Nephron progenitor cell (in vitro differentiated cells): ENCODE results near the gene DNAJB6.

Experiments used
- DNase-seq: peaks from one replicate; pipeline ENCODE4 v3.0.0; 2021
- H3K27ac Mint-ChIP-seq: 2 replicates; pipeline ENCODE4 v1.8.0; 2021; ENCODE audit warnings: mild to moderate bottlenecking, moderate library complexity, mixed read lengths
- H3K27me3 Mint-ChIP-seq: 2 replicates; pipeline ENCODE4 v1.8.0; 2021; ENCODE audit warnings: mild to moderate bottlenecking, low read depth, mixed read lengths; ENCODE audit not compliant: poor library complexity
- H3K36me3 Mint-ChIP-seq: 2 replicates; pipeline ENCODE4 v1.8.0; 2021; ENCODE audit warnings: low read depth, mixed read lengths
- H3K4me1 Mint-ChIP-seq: 2 replicates; pipeline ENCODE4 v1.8.0; 2021; ENCODE audit warnings: mixed read lengths
- H3K4me3 Mint-ChIP-seq: 2 replicates; pipeline ENCODE4 v1.8.0; 2021; ENCODE audit warnings: mild to moderate bottlenecking, moderate library complexity, mixed read lengths
- H3K9me3 Mint-ChIP-seq: 2 replicates; pipeline ENCODE4 v1.8.0; 2021; ENCODE audit warnings: mild to moderate bottlenecking, moderate library complexity, mixed read lengths
- TF ChIP-seq, protein P1 (sequence below): fragments of 200-600 bp; sonication (generic); IDR thresholded peaks from 2 replicates; pipeline ENCODE4 v1.5.0; 2021; ENCODE audit warnings: antibody characterized with exemption

Gene DNAJB6

GRCh38 chr7:157411580-157411979 lies 74.8 kb downstream of the DNAJB6 start:
- peaks cover 29% of the 10 kb centered on the region for H3K4me1 Mint-ChIP-seq
- peak overlapping the region; percentile 24 for H3K27ac Mint-ChIP-seq
- H3K27me3 Mint-ChIP-seq, result peaks cover 3% of the 10 kb centered on the region
- TF ChIP-seq, protein P1, sequence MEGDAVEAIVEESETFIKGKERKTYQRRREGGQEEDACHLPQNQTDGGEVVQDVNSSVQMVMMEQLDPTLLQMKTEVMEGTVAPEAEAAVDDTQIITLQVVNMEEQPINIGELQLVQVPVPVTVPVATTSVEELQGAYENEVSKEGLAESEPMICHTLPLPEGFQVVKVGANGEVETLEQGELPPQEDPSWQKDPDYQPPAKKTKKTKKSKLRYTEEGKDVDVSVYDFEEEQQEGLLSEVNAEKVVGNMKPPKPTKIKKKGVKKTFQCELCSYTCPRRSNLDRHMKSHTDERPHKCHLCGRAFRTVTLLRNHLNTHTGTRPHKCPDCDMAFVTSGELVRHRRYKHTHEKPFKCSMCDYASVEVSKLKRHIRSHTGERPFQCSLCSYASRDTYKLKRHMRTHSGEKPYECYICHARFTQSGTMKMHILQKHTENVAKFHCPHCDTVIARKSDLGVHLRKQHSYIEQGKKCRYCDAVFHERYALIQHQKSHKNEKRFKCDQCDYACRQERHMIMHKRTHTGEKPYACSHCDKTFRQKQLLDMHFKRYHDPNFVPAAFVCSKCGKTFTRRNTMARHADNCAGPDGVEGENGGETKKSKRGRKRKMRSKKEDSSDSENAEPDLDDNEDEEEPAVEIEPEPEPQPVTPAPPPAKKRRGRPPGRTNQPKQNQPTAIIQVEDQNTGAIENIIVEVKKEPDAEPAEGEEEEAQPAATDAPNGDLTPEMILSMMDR, result no peak
- no peak overlapping the region for H3K4me3 Mint-ChIP-seq
- no peak for DNase-seq
- H3K36me3 Mint-ChIP-seq, result peaks cover 53% of the 10 kb centered on the region
- no peaks in the 10 kb centered on the region for H3K9me3 Mint-ChIP-seq

- H3K4me1 Mint-ChIP-seq, result peaks cover 29% of the 10 kb centered on the region
- peak overlapping the region; percentile 24 for H3K27ac Mint-ChIP-seq
- no peak for DNase-seq
- H3K9me3 Mint-ChIP-seq, result no peaks in the 10 kb centered on the region
- TF ChIP-seq, protein P1, result no peak
- H3K27me3 Mint-ChIP-seq, result peaks cover 3% of the 10 kb centered on the region
- H3K36me3 Mint-ChIP-seq, result peaks cover 57% of the 10 kb centered on the region
- H3K4me3 Mint-ChIP-seq, result no peak overlapping the region
Measured at GRCh38 chr7:157412021-157412443, 75.2 kb downstream of the DNAJB6 start.

GRCh38 chr7:157412491-157413180 lies 75.8 kb downstream of the DNAJB6 start:
- DNase-seq, result no peak
- peaks cover 29% of the 10 kb centered on the region for H3K4me1 Mint-ChIP-seq
- no peak overlapping the region for H3K4me3 Mint-ChIP-seq
- peaks cover 3% of the 10 kb centered on the region for H3K27me3 Mint-ChIP-seq
- TF ChIP-seq, protein P1, result no peak
- no peak overlapping the region for H3K27ac Mint-ChIP-seq
- H3K9me3 Mint-ChIP-seq, result no peaks in the 10 kb centered on the region
- peaks cover 59% of the 10 kb centered on the region for H3K36me3 Mint-ChIP-seq

GRCh38 chr7:157413881-157414701 lies 77.3 kb downstream of the DNAJB6 start:
- Mint-ChIP-seq H3K4me3 (no peak overlapping the region), H3K36me3 (peaks cover 52% of the 10 kb centered on the region), H3K4me1 (peaks cover 23% of the 10 kb centered on the region), H3K9me3 (no peaks in the 10 kb centered on the region), H3K27ac (peak overlapping the region; percentile 92), H3K27me3 (peaks cover 3% of the 10 kb centered on the region)
- no peak for DNase-seq
- TF ChIP-seq, protein P1, result no peak

DNA sequence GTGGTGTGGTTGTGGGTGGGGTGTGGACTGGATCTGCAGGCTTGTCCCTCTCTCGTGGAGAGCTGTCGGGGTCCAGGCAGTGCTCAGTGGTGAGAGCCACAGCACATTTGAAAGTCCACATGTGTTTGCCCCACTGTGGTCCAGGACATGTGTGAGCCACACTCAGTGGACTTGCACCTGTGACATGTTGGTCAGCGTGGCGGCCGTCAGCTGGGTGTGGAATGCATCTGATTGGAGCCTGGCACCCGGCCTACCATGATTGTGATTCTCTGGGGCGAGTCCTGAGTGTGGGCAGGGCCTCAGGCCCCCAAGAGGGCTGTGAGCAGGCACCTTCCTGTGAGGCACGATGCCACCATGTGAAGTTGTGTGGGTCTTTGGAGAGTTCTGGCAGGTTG lies 77.9 kb downstream of the DNAJB6 start:
- TF ChIP-seq, protein P1, result no peak
- peaks cover 52% of the 10 kb centered on the region for H3K36me3 Mint-ChIP-seq
- H3K4me1 Mint-ChIP-seq, result peaks cover 23% of the 10 kb centered on the region
- no peaks in the 10 kb centered on the region for H3K9me3 Mint-ChIP-seq
- peaks cover 3% of the 10 kb centered on the region for H3K27me3 Mint-ChIP-seq
- H3K27ac Mint-ChIP-seq, result no peak overlapping the region
- H3K4me3 Mint-ChIP-seq, result no peak overlapping the region
- no peak for DNase-seq
